ENCODE measurements around the gene SKIC3. TPM values are rescaled to one million over a fixed set of nuclear protein-coding genes. Genes with fewer than 3 reads are reported as not detected.
A peak's percentile ranks its signal among the peaks of the same experiment; 100 is the strongest.

The SKIC3 gene
- 10 to 100 TPM; 44.9 to 73.9 TPM for total RNA-seq

GRCh38 chr5:95554647-95555548 is at the start of gene SKIC3, which contains the start of gene ARSK:
Gene SKIC3, minus strand, starts transcription at chr5:95554977. Its CDS starts 7,827 bp downstream, at chr5:95547150.
Gene ARSK, plus strand, starts transcription at chr5:95555101. Its CDS starts 178 bp downstream, at chr5:95555279.
- intact Hi-C loops (cut with DNase I): loop anchor here (2.0 to 10.0 kb wide), 2 partner anchors 92 to 290 kb away; partner anchors contain the start of gene RFESD
- Histone ChIP-seq H3K27ac (peak within 1 kb of the TSS; percentile 92 to 94), H3K27me3 (replicated peaks; ENCODE audit: insufficient read depth) (no peaks in the 10 kb centered on the region), H3K36me3 (no peaks in the 10 kb centered on the region), H3K4me3 (peak within 1 kb of the TSS; percentile 76 to 84), H3K9me3 (no peaks in the 10 kb centered on the region), H3K4me1 (replicated peaks) (no peaks in the 10 kb centered on the region)
- under 1% methylated on average over 63 of the region's 63 CpGs for WGBS
- TF ChIP-seq POLR2AphosphoS5 (IDR thresholded peaks at IDR 0.05) (peak; percentile 98), CTCF (IDR thresholded peaks at IDR 0.05) (peak in 2 of 4 experiments; percentile 50 to 52), POLR2A (IDR thresholded peaks at IDR 0.05) (peak; percentile 83)
- peak; percentile 96 for DNase-seq (ENCODE audit: low spot score)

- TF ChIP-seq POLR2AphosphoS5 (IDR thresholded peaks at IDR 0.05): no peak
- no peak for TF ChIP-seq POLR2A (IDR thresholded peaks at IDR 0.05)
- no peak for TF ChIP-seq CTCF (IDR thresholded peaks at IDR 0.05)
- no peak overlapping the region for H3K4me3 ChIP-seq
- H3K36me3 ChIP-seq: no peaks in the 10 kb centered on the region
- H3K9me3 ChIP-seq: no peaks in the 10 kb centered on the region
- H3K27me3 ChIP-seq (replicated peaks; ENCODE audit: insufficient read depth): no peaks in the 10 kb centered on the region
- 85% methylated on average over 1 of the region's 1 CpG for WGBS
- no peak for DNase-seq (ENCODE audit: low spot score)
- no peaks in the 10 kb centered on the region for H3K4me1 ChIP-seq (replicated peaks)
- no peak overlapping the region for H3K27ac ChIP-seq
- intact Hi-C loops (cut with DNase I): no loop called here
Measured at GRCh38 chr5:95600557-95600956, 45.8 kb upstream of the SKIC3 start.

GRCh38 chr5:95599252-95599651 is 44.5 kb upstream of the SKIC3 start:
- H3K4me3 ChIP-seq: no peak overlapping the region
- no peaks in the 10 kb centered on the region for H3K27me3 ChIP-seq (replicated peaks; ENCODE audit: insufficient read depth)
- H3K4me1 ChIP-seq (replicated peaks): no peaks in the 10 kb centered on the region
- DNase-seq (ENCODE audit: low spot score): no peak
- TF ChIP-seq POLR2AphosphoS5 (IDR thresholded peaks at IDR 0.05) (no peak), POLR2A (IDR thresholded peaks at IDR 0.05) (no peak), CTCF (IDR thresholded peaks at IDR 0.05) (no peak)
- no peaks in the 10 kb centered on the region for H3K9me3 ChIP-seq
- H3K36me3 ChIP-seq: no peaks in the 10 kb centered on the region
- H3K27ac ChIP-seq: no peak overlapping the region
- intact Hi-C loops (cut with DNase I): no loop called here
- WGBS: 83% methylated on average over 1 of the region's 1 CpG

- intact Hi-C loops (cut with DNase I): no loop called here
- no peaks in the 10 kb centered on the region for H3K27me3 ChIP-seq (replicated peaks; ENCODE audit: insufficient read depth)
- 89% methylated on average over 3 of the region's 3 CpGs for WGBS
- DNase-seq (ENCODE audit: low spot score): no peak
- H3K9me3 ChIP-seq: no peaks in the 10 kb centered on the region
- H3K36me3 ChIP-seq: no peaks in the 10 kb centered on the region
- no peak overlapping the region for H3K4me3 ChIP-seq
- H3K27ac ChIP-seq: no peak overlapping the region
- TF ChIP-seq CTCF (IDR thresholded peaks at IDR 0.05) (no peak), POLR2A (IDR thresholded peaks at IDR 0.05) (no peak), POLR2AphosphoS5 (IDR thresholded peaks at IDR 0.05) (no peak)
- H3K4me1 ChIP-seq (replicated peaks): no peaks in the 10 kb centered on the region
Measured at GRCh38 chr5:95595289-95595931, 40.6 kb upstream of the SKIC3 start.

Measured in prostate gland (tissue), 2 donors.